Hepatocyte (in vitro differentiated cells): ENCODE data around the gene MICU1. TPM values are rescaled to one million over a fixed set of nuclear protein-coding genes. Genes with fewer than 3 reads are reported as not detected.
A peak's percentile ranks its signal among the peaks of the same experiment; 100 is the strongest.

Source experiments
- DNase-seq: peaks from one replicate; pipeline ENCODE4 v3.0.0-alpha.2; 2016; ENCODE audit warnings: low spot score
- H2AFZ ChIP-seq: fragments of 200-600 bp; sonication (generic); 2 replicates; pipeline ENCODE4 v1.6.0; 2016; ENCODE audit warnings: antibody characterized with exemption, mild to moderate bottlenecking
- H3K27ac ChIP-seq: fragments of 200-600 bp; sonication (generic); 2 replicates; pipeline ENCODE4 v1.5.1; 2016; ENCODE audit warnings: mild to moderate bottlenecking
- H3K27me3 ChIP-seq: fragments of 200-600 bp; sonication (generic); 2 replicates; pipeline ENCODE4 v1.6.1; 2016
- H3K36me3 ChIP-seq: fragments of 200-600 bp; sonication (generic); replicated peaks from 2 replicates; pipeline ENCODE4 v1.5.1; 2016; ENCODE audit warnings: low read depth; ENCODE audit not compliant: insufficient read depth
- H3K4me1 ChIP-seq: fragments of 200-600 bp; sonication (generic); 2 replicates; pipeline ENCODE4 v1.5.1; 2016; ENCODE audit warnings: mild to moderate bottlenecking, moderate library complexity; ENCODE audit not compliant: insufficient read depth
- H3K4me2 ChIP-seq: fragments of 200-600 bp; sonication (generic); 2 replicates; pipeline ENCODE4 v1.6.0; 2016
- H3K4me3 ChIP-seq: fragments of 200-600 bp; sonication (generic); 2 replicates; pipeline ENCODE4 v1.5.1; 2016; ENCODE audit warnings: mild to moderate bottlenecking
- H3K79me2 ChIP-seq: fragments of 200-600 bp; sonication (generic); 2 replicates; pipeline ENCODE4 v1.6.0; 2017; ENCODE audit warnings: mild to moderate bottlenecking
- H3K9me2 ChIP-seq: fragments of 200-600 bp; sonication (generic); replicated peaks from 2 replicates; pipeline ENCODE4 v1.6.0; 2017; ENCODE audit warnings: mild to moderate bottlenecking; ENCODE audit not compliant: insufficient read depth
- H3K9me3 ChIP-seq: fragments of 200-600 bp; sonication (generic); 2 replicates; pipeline ENCODE4 v1.5.1; 2016; ENCODE audit warnings: low read depth, mild to moderate bottlenecking
- H4K20me1 ChIP-seq: fragments of 200-600 bp; sonication (generic); 2 replicates; pipeline ENCODE4 v1.6.0; 2016; ENCODE audit warnings: mild to moderate bottlenecking; ENCODE audit not compliant: insufficient read depth, poor library complexity, severe bottlenecking
- CTCF ChIP-seq: fragments of 200-600 bp; sonication (generic); IDR thresholded peaks from 2 replicates; pipeline ENCODE4 v1.5.1; 2016; ENCODE audit warnings: antibody characterized with exemption, mild to moderate bottlenecking; ENCODE audit not compliant: poor library complexity
- EZH2 ChIP-seq: fragments of 200-600 bp; sonication (generic); IDR thresholded peaks from 2 replicates; pipeline ENCODE4 v1.6.1; 2016; ENCODE audit warnings: antibody characterized with exemption, mild to moderate bottlenecking, borderline replicate concordance
- EZH2phosphoT487 ChIP-seq: fragments of 200-600 bp; sonication (generic); IDR thresholded peaks from one replicate; pipeline ENCODE4 v1.6.1; 2018; ENCODE audit warnings: antibody characterized with exemption, mild to moderate bottlenecking, low read depth, moderate library complexity; ENCODE audit not compliant: unreplicated experiment, severe bottlenecking
- WGBS: methylation state at CpG from one replicate; pipeline ENCODE4 v1.1.6; 2016; ENCODE audit warnings: low lambda C conversion rate; ENCODE audit errors: missing lambda C conversion rate; 5-methylcytosine and 5-hydroxymethylcytosine counted together
- polyA plus RNA-seq: library from polyadenylated mRNA; unstranded; fragments of >200 nt; fragmentation: Nextera tagmentation; extraction: Ambion mirVana; gene quantifications from 2 replicates; pipeline ENCODE4 v1.2.1, GENCODE V29; 2016
- total RNA-seq: library from RNA; depleted of rRNA; stranded (reverse); fragments of >200 nt; gene quantifications from 2 replicates; pipeline ENCODE4 v1.2.3, GENCODE V29; 2014

MICU1 gene
- total and polyA plus RNA-seq, 2 experiments from 2014 or later, result 34.0 to 60.1 TPM

- H3K79me2 ChIP-seq, result no peaks in the 10 kb centered on the region
- peak overlapping the region; percentile 52 for H3K4me2 ChIP-seq
- peak overlapping the region; percentile 98 for H3K27ac ChIP-seq
- H3K27me3 ChIP-seq, result no peaks in the 10 kb centered on the region
- H3K36me3 ChIP-seq, result no peaks in the 10 kb centered on the region
- no peaks in the 10 kb centered on the region for H4K20me1 ChIP-seq
- H3K4me3 ChIP-seq, result no peak overlapping the region
- peak; percentile 63 for DNase-seq
- peaks cover 52% of the 10 kb centered on the region for H3K4me1 ChIP-seq
- H2AFZ ChIP-seq, result no peak overlapping the region
- TF ChIP-seq EZH2phosphoT487, result no peak
- TF ChIP-seq EZH2, result no peak
- no peak for TF ChIP-seq CTCF
- H3K9me2 ChIP-seq, result no peaks in the 10 kb centered on the region
- H3K9me3 ChIP-seq, result no peaks in the 10 kb centered on the region
- 71% methylated on average over 11 of the region's 13 CpGs for WGBS
These were observed 304.4 kb downstream of the MICU1 start for GRCh38 chr10:72321248-72322029.

DNA sequence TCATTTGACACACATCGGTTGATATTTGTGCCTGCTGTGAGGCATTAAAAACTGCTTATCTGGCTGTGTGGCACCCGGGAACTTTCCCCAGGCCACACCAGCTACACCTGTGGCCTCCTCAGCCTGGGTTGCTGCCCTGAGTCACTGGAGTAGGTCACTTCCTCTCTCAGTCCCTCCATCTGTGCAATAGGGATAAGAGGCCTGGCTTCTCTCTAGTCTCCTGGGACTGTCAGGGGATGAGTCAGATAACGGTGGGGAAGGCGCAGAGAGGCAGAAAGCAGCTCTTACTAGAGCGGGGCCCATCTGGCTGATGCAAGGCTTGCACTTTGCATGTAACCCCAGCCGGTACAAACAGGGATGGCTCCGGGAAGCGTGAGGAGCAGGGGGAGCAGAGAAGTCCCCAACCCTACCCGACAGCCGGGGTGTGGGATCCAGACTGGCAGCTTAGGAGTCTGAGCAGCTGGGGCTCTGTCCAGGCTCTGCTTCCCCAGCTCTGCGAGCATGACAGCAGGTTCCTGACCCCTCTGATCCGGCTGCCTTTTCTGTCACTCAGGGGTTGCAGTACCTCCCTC lies 305.1 kb downstream of the MICU1 start:
- Histone ChIP-seq H3K4me1 (peaks cover 58% of the 10 kb centered on the region), H3K9me2 (no peaks in the 10 kb centered on the region), H3K27ac (peak overlapping the region; percentile 98), H3K79me2 (no peaks in the 10 kb centered on the region), H3K4me2 (peak overlapping the region; percentile 80), H3K27me3 (no peaks in the 10 kb centered on the region), H3K9me3 (no peaks in the 10 kb centered on the region), H3K4me3 (no peak overlapping the region), H4K20me1 (no peaks in the 10 kb centered on the region), H3K36me3 (no peaks in the 10 kb centered on the region), H2AFZ (no peak overlapping the region)
- no peak for TF ChIP-seq CTCF
- no peak for TF ChIP-seq EZH2
- no peak for TF ChIP-seq EZH2phosphoT487
- 45% methylated on average over 12 of the region's 12 CpGs for WGBS
- DNase-seq, result peak; percentile 92

DNA sequence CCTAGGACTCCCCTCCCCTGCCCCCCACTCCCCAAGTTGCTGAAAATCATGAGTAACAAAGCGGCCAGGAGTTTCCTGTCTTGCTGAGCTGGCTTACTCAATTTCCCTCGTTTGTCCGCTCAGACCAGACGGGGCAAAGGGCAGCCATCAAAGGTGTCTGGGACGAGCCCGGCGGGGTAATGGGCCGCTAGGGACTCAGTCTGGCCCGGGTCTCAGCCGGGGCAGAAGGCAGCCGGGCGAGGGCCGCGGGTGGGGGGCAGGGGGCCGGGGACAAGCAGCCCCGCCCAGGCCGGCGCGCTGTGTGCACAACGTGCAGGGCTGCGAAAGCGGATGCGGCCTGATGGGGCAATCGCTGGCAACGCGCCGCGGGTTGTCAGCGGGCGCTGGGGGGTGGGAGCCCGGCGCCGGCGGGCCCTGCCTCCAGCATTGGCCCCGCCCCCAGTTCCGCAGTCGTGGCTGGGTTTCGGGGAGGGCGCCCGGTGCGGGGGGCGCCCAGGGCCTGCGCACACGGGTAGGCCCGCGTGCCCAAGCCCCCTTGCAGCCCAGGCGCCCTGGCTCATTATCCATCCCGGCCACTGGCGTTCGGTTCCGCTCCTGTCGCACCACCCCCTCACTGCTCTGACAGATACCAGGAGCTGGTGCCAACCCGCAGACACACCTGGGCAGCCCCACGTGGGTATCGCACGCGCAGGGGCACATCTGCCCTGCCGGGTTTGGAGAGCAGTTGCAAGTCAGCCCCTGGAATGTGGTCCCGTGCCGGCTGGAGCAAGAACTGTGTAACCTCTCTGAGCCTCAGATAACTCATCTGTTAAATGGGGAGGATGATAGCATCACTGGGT lies 306.2 kb downstream of the MICU1 start:
- DNase-seq, result peak; percentile 97
- H2AFZ ChIP-seq, result peak overlapping the region; percentile 34
- H3K27ac ChIP-seq, result peak overlapping the region; percentile 98
- H3K36me3 ChIP-seq, result no peaks in the 10 kb centered on the region
- H3K79me2 ChIP-seq, result no peaks in the 10 kb centered on the region
- peaks cover 57% of the 10 kb centered on the region for H3K4me1 ChIP-seq
- H3K27me3 ChIP-seq, result no peaks in the 10 kb centered on the region
- no peaks in the 10 kb centered on the region for H3K9me2 ChIP-seq
- no peaks in the 10 kb centered on the region for H3K9me3 ChIP-seq
- no peaks in the 10 kb centered on the region for H4K20me1 ChIP-seq
- no peak for TF ChIP-seq EZH2phosphoT487
- TF ChIP-seq EZH2, result no peak
- no peak for TF ChIP-seq CTCF
- peak overlapping the region; percentile 80 for H3K4me2 ChIP-seq
- no peak overlapping the region for H3K4me3 ChIP-seq
- WGBS, result 15% methylated on average over 22 of the region's 60 CpGs
